Adrenal gland (tissue), 12 donors: ENCODE results near the gene CPA5. TPM values are rescaled to one million over a fixed set of nuclear protein-coding genes. Genes with fewer than 3 reads are reported as not detected.

Source experiments
- DNase-seq, 7 donors: peaks; one replicate each; pipeline ENCODE4 v3.0.0-alpha.2; 2019 to 2020
- H3K27ac ChIP-seq, 5 donors: fragments of 200-600 bp; sonication (generic) in 4 of 5; 1 replicate in 3 of 5; 2 replicates in 2 of 5; pipeline versions ENCODE4 v1.5.1 to v1.8.0; 2016 to 2020; ENCODE audit warnings: mild to moderate bottlenecking in 1 of 5
- H3K27me3 ChIP-seq: fragments of 200-600 bp; 2 replicates; pipeline ENCODE4 v1.8.0; 2021
- H3K36me3 ChIP-seq, 2 donors: fragments of 200-600 bp; replicated peaks in 1 of 2; 1 replicate in 1 of 2; 2 replicates in 1 of 2; pipeline versions ENCODE4 v1.5.1 to v1.8.0; 2018 to 2022
- H3K4me1 ChIP-seq, 2 donors: fragments of 200-600 bp; replicated peaks in 1 of 2; 1 replicate in 1 of 2; 2 replicates in 1 of 2; pipeline versions ENCODE4 v1.5.1 to v1.8.0; 2018 to 2021
- H3K4me3 ChIP-seq, 4 donors: fragments of 200-600 bp; sonication (generic) in 3 of 4; one replicate each; pipeline ENCODE4 v1.5.1; 2016 to 2018
- H3K9me3 ChIP-seq, 3 donors: fragments of 200-600 bp; sonication (generic) in 1 of 3; replicated peaks in 1 of 3; 1 replicate in 2 of 3; 2 replicates in 1 of 3; pipeline versions ENCODE4 v1.5.1 to v1.8.0; 2016 to 2021
- POLR2A ChIP-seq, 2 donors: fragments of 450-650 bp; IDR thresholded peaks; one replicate each; pipeline ENCODE4 v1.6.1; 2017; ENCODE audit warnings: antibody characterized with exemption in 2 of 2, mild to moderate bottlenecking in 2 of 2, moderate library complexity in 1 of 2
- WGBS, 4 donors: extraction: QIAGEN DNeasy Blood & Tissue Kit in 2 of 4; methylation state at CpG; one replicate each; pipeline versions ENCODE4 v1.1.5 to v1.1.7; 2013 to 2017; 5-methylcytosine and 5-hydroxymethylcytosine counted together
- intact Hi-C, 2 donors: fragments of 100-400 bp; cut with DNase I; formaldehyde crosslinking; loops; one replicate each; pipeline versions ENCODE4 v1.14.1 to v1.15.0; 2022 to 2023
- polyA plus RNA-seq, 3 donors: library from polyadenylated mRNA; stranded (reverse); fragments of 200-250 nt in 2 of 3; fragments of 350-450 nt in 1 of 3; fragmentation: Illumina TruSeq in 1 of 3; extraction: RNeasy Lipid Tissue Mini Kit (QIAGEN cat#74804) in 1 of 3; gene quantifications; one replicate each; pipeline ENCODE4 v1.2.3, GENCODE V29; 2013 to 2014
- total RNA-seq, 9 donors: library from RNA; depleted of rRNA in 4 of 9; stranded (reverse); fragments of >200 nt in 4 of 9; fragments of 120-200 nt in 1 of 9; fragmentation: NEBNext Ultra II Directional in 1 of 9; extraction: Animal tissue kit (Norgen Biotek cat#: 25700) in 1 of 9; gene quantifications; one replicate each; pipeline versions ENCODE4 v1.1.0 to v1.2.4, GENCODE V29; 2013 to 2023
- TF ChIP-seq, protein P1 (sequence below), 6 experiments: fragments of 450-650 bp in 4 of 6; fragments of 200-600 bp in 2 of 6; sonication (generic) in 1 of 6; IDR thresholded peaks; 1 replicate in 5 of 6; 2 replicates in 1 of 6; pipeline versions ENCODE4 v1.5.1 to v1.8.0; 2016 to 2021; ENCODE audit warnings: antibody characterized with exemption in 6 of 6, mild to moderate bottlenecking in 2 of 6, moderate library complexity in 1 of 6
- donor health status: healthy with polysubstance abuse.
- donor health status: Bipolar disorder and iron deficiency.
- donor health status: DM: yes; HTN: yes; CAD: no.
- donor health status: DM: no; HTN: no; CAD: no.
- donor health status: DM: no; HTN: no; CAD: no.
- donor health status: DM: yes; HTN: yes; CAD: no.

The CPA5 gene
- total and polyA plus RNA-seq, 12 donors, result 0.24 to 0.65 (median 0.29) TPM; not detected in 8

GRCh38 chr7:130298544-130299326 lies 45.9 kb upstream of the CPA5 start:
- intact Hi-C loops, result no loop called here
- Histone ChIP-seq H3K4me3 (no peak overlapping the region), H3K27ac (no peak overlapping the region), H3K9me3 (no peaks in the 10 kb centered on the region), H3K36me3 (no peaks in the 10 kb centered on the region), H3K4me1 (no peaks in the 10 kb centered on the region), H3K27me3 (no peaks in the 10 kb centered on the region)
- TF ChIP-seq, protein P1, sequence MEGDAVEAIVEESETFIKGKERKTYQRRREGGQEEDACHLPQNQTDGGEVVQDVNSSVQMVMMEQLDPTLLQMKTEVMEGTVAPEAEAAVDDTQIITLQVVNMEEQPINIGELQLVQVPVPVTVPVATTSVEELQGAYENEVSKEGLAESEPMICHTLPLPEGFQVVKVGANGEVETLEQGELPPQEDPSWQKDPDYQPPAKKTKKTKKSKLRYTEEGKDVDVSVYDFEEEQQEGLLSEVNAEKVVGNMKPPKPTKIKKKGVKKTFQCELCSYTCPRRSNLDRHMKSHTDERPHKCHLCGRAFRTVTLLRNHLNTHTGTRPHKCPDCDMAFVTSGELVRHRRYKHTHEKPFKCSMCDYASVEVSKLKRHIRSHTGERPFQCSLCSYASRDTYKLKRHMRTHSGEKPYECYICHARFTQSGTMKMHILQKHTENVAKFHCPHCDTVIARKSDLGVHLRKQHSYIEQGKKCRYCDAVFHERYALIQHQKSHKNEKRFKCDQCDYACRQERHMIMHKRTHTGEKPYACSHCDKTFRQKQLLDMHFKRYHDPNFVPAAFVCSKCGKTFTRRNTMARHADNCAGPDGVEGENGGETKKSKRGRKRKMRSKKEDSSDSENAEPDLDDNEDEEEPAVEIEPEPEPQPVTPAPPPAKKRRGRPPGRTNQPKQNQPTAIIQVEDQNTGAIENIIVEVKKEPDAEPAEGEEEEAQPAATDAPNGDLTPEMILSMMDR (IDR thresholded peaks at IDR 0.05), result no peak
- TF ChIP-seq POLR2A (IDR thresholded peaks at IDR 0.05), result no peak
- DNase-seq, result no peak
- 80 to 96% (median 92%) methylated on average over 5 of the region's 5 CpGs for WGBS, 4 donors

- TF ChIP-seq, protein P1 (IDR thresholded peaks at IDR 0.05), result no peak
- TF ChIP-seq POLR2A (IDR thresholded peaks at IDR 0.05), result no peak
- Histone ChIP-seq H3K27ac (no peak overlapping the region), H3K27me3 (no peaks in the 10 kb centered on the region), H3K9me3 (no peaks in the 10 kb centered on the region), H3K4me3 (no peak overlapping the region), H3K4me1 (no peaks in the 10 kb centered on the region), H3K36me3 (no peaks in the 10 kb centered on the region)
- 85 to 89% (median 86%) methylated on average over 6 to 7 of the region's 7 CpGs for WGBS, 4 donors
- intact Hi-C loops, result no loop called here
- DNase-seq, result no peak
These were observed 44.8 kb upstream of the CPA5 start for GRCh38 chr7:130299866-130300265.

- 81 to 84% (median 83%) methylated on average over 8 of the region's 8 CpGs for WGBS, 4 donors
These were observed 43.1 kb upstream of the CPA5 start for GRCh38 chr7:130301501-130302020.

DNA sequence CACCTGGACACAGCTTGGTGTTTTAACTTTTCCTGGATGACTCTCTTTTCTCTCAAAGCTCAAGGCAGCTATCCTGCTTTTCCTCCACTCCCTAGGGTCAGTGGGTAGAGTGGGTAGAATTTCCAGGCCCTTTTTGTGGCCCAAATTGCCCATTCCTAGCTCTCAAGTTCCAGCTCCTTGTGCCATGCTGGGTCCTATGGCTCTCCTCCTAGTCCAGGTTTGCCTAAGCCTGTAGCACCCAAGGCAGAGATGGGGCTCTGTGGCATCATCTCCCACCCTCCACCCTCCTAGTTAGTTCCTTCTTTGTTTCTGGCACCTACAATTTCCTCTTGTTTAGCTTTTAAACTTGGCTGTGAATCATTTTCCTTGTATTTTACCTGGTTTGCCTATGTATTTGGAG lies 42.0 kb upstream of the CPA5 start:
- Histone ChIP-seq H3K4me3 (no peak overlapping the region), H3K27ac (no peak overlapping the region), H3K27me3 (no peaks in the 10 kb centered on the region), H3K9me3 (no peaks in the 10 kb centered on the region), H3K36me3 (no peaks in the 10 kb centered on the region), H3K4me1 (no peaks in the 10 kb centered on the region)
- no peak for TF ChIP-seq POLR2A (IDR thresholded peaks at IDR 0.05)
- TF ChIP-seq, protein P1 (IDR thresholded peaks at IDR 0.05), result no peak
- DNase-seq, result no peak
- intact Hi-C loops, result no loop called here

More at GRCh38 chr7:130301501-130302020, 43.1 kb upstream of the CPA5 start:
- no peak overlapping the region for H3K27ac ChIP-seq
- intact Hi-C loops, result no loop called here
- no peaks in the 10 kb centered on the region for H3K4me1 ChIP-seq
- no peaks in the 10 kb centered on the region for H3K36me3 ChIP-seq
- no peak for DNase-seq
- H3K27me3 ChIP-seq, result no peaks in the 10 kb centered on the region
- no peaks in the 10 kb centered on the region for H3K9me3 ChIP-seq
- no peak overlapping the region for H3K4me3 ChIP-seq
- TF ChIP-seq POLR2A (IDR thresholded peaks at IDR 0.05), result no peak
- TF ChIP-seq, protein P1 (IDR thresholded peaks at IDR 0.05), result no peak
